HUES6 (cell line): Measurements from ENCODE around the gene CCNG1.

ENCODE experiments used
- H3K27ac ChIP-seq: 2 replicates; pipeline ENCODE4 v1.7.0; 2013; ENCODE audit warnings: low read depth, mild to moderate bottlenecking, low read length, inconsistent platforms
- H3K27me3 ChIP-seq: 2 replicates; pipeline ENCODE4 v1.6.1; 2013; ENCODE audit warnings: low read length; ENCODE audit not compliant: control insufficient read depth, insufficient read depth
- H3K36me3 ChIP-seq: 2 replicates; pipeline ENCODE4 v1.6.1; 2013; ENCODE audit warnings: low read length; ENCODE audit not compliant: control insufficient read depth, insufficient read depth
- H3K4me1 ChIP-seq: 2 replicates; pipeline ENCODE4 v1.6.1; 2013; ENCODE audit warnings: low read length; ENCODE audit not compliant: control insufficient read depth, insufficient read depth
- H3K4me3 ChIP-seq: 2 replicates; pipeline ENCODE4 v1.5.1; 2013; ENCODE audit warnings: low read depth, low read length
- H3K9ac ChIP-seq: one replicate; pipeline ENCODE4 v1.6.1; 2013; ENCODE audit warnings: mild to moderate bottlenecking, low read length
- H3K9me3 ChIP-seq: 2 replicates; pipeline ENCODE4 v1.6.1; 2013; ENCODE audit warnings: low read depth, low read length; ENCODE audit not compliant: control insufficient read depth, insufficient read depth

CCNG1 gene

GRCh38 chr5:163459462-163459818, 22.0 kb downstream of the CCNG1 start:
- Histone ChIP-seq H3K27me3 (no peaks in the 10 kb centered on the region), H3K9me3 (no peaks in the 10 kb centered on the region), H3K4me1 (peaks cover 5% of the 10 kb centered on the region; the same call in 1 of the 2 replicates), H3K27ac (peak overlapping the region; percentile 96), H3K4me3 (peak overlapping the region; percentile 92), H3K9ac (peak overlapping the region; percentile 98), H3K36me3 (peaks cover 27% of the 10 kb centered on the region)

GRCh38 chr5:163459819-163460561, 22.6 kb downstream of the CCNG1 start, which contains the start of gene NUDCD2:
Gene NUDCD2, minus strand, starts transcription at chr5:163460102. Its CDS starts 52 bp downstream, at chr5:163460050.
- Histone ChIP-seq H3K27me3 (no peaks in the 10 kb centered on the region), H3K4me1 (peaks cover 5% of the 10 kb centered on the region; the same call in 1 of the 2 replicates), H3K36me3 (peaks cover 27% of the 10 kb centered on the region), H3K4me3 (peak within 1 kb of the TSS; percentile 92), H3K9ac (peak within 1 kb of the TSS; percentile 98), H3K27ac (peak within 1 kb of the TSS; percentile 96), H3K9me3 (no peaks in the 10 kb centered on the region)

GRCh38 chr5:163460562-163461171, 23.3 kb downstream of the CCNG1 start, which contains the start of gene HMMR:
Gene HMMR, plus strand, starts transcription at chr5:163460632. Its CDS starts 61 bp downstream, at chr5:163460693.
- Histone ChIP-seq H3K4me1 (peaks cover 5% of the 10 kb centered on the region; the same call in 1 of the 2 replicates), H3K36me3 (peaks cover 27% of the 10 kb centered on the region), H3K27ac (peak within 1 kb of the TSS; percentile 96), H3K9me3 (no peaks in the 10 kb centered on the region), H3K4me3 (peak within 1 kb of the TSS; percentile 92), H3K27me3 (no peaks in the 10 kb centered on the region), H3K9ac (peak within 1 kb of the TSS; percentile 98)

- Histone ChIP-seq H3K4me3 (no peak overlapping the region), H3K9me3 (no peaks in the 10 kb centered on the region), H3K36me3 (peaks cover 35% of the 10 kb centered on the region), H3K4me1 (peaks cover 5% of the 10 kb centered on the region; the same call in 1 of the 2 replicates), H3K27ac (no peak overlapping the region), H3K9ac (no peak overlapping the region), H3K27me3 (no peaks in the 10 kb centered on the region)
Measured at GRCh38 chr5:163463063-163463435, 25.7 kb downstream of the CCNG1 start.

GRCh38 chr5:163467682-163468081, 30.3 kb downstream of the CCNG1 start:
- Histone ChIP-seq H3K27ac (no peak overlapping the region), H3K36me3 (peaks cover 79% of the 10 kb centered on the region)

GRCh38 chr5:163473635-163474243, 36.3 kb downstream of the CCNG1 start:
- Histone ChIP-seq H3K4me3 (no peak overlapping the region), H3K36me3 (peaks cover 98% of the 10 kb centered on the region), H3K27ac (no peak overlapping the region), H3K27me3 (no peaks in the 10 kb centered on the region), H3K9ac (no peak overlapping the region), H3K9me3 (no peaks in the 10 kb centered on the region), H3K4me1 (no peaks in the 10 kb centered on the region)

More at GRCh38 chr5:163467682-163468081, 30.3 kb downstream of the CCNG1 start:
- no peaks in the 10 kb centered on the region for H3K27me3 ChIP-seq
- no peaks in the 10 kb centered on the region for H3K4me1 ChIP-seq
- no peak overlapping the region for H3K9ac ChIP-seq
- no peaks in the 10 kb centered on the region for H3K9me3 ChIP-seq
- no peak overlapping the region for H3K4me3 ChIP-seq

- Histone ChIP-seq H3K9me3 (no peaks in the 10 kb centered on the region), H3K36me3 (peaks cover 99% of the 10 kb centered on the region), H3K9ac (no peak overlapping the region), H3K4me3 (no peak overlapping the region), H3K27ac (no peak overlapping the region), H3K27me3 (no peaks in the 10 kb centered on the region), H3K4me1 (no peaks in the 10 kb centered on the region)
Measured at GRCh38 chr5:163475411-163475810, 38.0 kb downstream of the CCNG1 start.

- Histone ChIP-seq H3K9ac (no peak overlapping the region), H3K27ac (no peak overlapping the region), H3K36me3 (peaks cover 98% of the 10 kb centered on the region), H3K27me3 (no peaks in the 10 kb centered on the region), H3K4me1 (no peaks in the 10 kb centered on the region), H3K9me3 (no peaks in the 10 kb centered on the region), H3K4me3 (no peak overlapping the region)
Measured at GRCh38 chr5:163478126-163478981, 41.0 kb downstream of the CCNG1 start.

- no peak overlapping the region for H3K9ac ChIP-seq
- no peak overlapping the region for H3K27ac ChIP-seq
- H3K27me3 ChIP-seq = no peaks in the 10 kb centered on the region
- H3K36me3 ChIP-seq = peaks cover 98% of the 10 kb centered on the region
- H3K9me3 ChIP-seq = no peaks in the 10 kb centered on the region
- H3K4me3 ChIP-seq = no peak overlapping the region
- no peaks in the 10 kb centered on the region for H3K4me1 ChIP-seq
Measured at GRCh38 chr5:163478982-163479271, 41.5 kb downstream of the CCNG1 start.

GRCh38 chr5:163489055-163489744, 51.8 kb downstream of the CCNG1 start:
- no peak overlapping the region for H3K9ac ChIP-seq
- H3K27ac ChIP-seq = no peak overlapping the region
- H3K36me3 ChIP-seq = peaks cover 80% of the 10 kb centered on the region
- no peaks in the 10 kb centered on the region for H3K27me3 ChIP-seq
- peaks cover 8% of the 10 kb centered on the region for H3K9me3 ChIP-seq
- H3K4me1 ChIP-seq = peaks cover 8% of the 10 kb centered on the region
- no peak overlapping the region for H3K4me3 ChIP-seq
